Activated T-cell treated with anti-CD3 and anti-CD28 coated beads, Interleukin-2, amount 50 U/mL, for 1 hour (primary cell): ENCODE data around the gene LRRC15.

ENCODE experiments used
- DNase-seq: peaks from one replicate; pipeline ENCODE4 v3.0.0-alpha.2; 2020

Gene LRRC15

DNA sequence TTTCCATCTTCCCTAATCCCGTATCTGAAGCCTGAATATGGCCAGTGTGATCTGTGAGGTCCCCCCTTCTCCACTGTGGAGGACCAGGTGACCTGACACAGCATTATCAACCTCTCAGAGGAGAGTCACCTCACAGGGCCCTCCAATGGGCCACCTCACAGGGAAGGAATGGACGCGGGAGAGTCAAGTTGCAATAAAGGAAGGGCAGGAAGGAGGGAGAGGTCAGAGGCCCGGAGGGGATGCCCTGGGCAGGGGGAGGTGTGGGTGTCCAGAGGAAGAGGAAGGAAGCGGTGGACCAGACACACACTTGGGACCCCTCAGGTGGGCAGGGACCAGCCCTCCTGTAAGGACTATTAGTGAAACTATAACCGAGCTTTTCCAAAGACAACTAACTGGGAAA, 14.6 kb upstream of the LRRC15 start:
- no peak for DNase-seq

DNA sequence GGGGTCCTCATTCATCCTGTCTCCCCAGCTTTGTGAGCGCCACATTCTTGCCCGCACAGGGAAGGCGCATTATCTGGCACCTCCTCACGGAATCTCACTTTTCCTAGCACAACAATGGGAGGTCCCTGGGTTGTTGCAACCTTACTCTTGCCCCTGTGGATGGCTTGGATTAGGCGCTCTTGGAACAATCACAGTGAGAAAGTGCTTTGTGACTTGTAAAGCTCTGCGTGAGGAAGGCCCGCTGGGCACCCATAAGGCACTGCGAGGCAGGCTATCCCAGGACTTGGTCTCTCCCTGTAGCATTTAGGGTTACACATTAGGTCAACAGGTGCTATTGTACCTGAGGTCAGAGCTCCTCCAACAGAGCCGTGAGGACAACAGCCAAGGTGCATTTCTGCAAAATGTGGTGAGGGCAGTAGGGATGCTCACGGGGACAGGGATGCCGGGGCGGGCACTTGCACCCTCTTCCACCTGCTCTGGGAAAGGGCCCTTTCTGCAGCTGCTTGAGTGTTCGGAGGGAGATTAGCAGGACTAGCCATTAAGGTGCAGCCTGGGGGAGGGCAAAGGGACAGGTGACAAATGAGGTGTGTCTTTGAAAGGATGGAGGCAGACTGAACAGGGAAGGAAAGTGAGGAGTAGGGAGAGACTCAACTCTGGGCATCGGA, 13.9 kb upstream of the LRRC15 start:
- no peak for DNase-seq

- no peak for DNase-seq
Measured at GRCh38 chr3:194382892-194383223, 13.3 kb upstream of the LRRC15 start.

- no peak for DNase-seq
Measured at GRCh38 chr3:194382196-194382891, 12.8 kb upstream of the LRRC15 start.

DNA sequence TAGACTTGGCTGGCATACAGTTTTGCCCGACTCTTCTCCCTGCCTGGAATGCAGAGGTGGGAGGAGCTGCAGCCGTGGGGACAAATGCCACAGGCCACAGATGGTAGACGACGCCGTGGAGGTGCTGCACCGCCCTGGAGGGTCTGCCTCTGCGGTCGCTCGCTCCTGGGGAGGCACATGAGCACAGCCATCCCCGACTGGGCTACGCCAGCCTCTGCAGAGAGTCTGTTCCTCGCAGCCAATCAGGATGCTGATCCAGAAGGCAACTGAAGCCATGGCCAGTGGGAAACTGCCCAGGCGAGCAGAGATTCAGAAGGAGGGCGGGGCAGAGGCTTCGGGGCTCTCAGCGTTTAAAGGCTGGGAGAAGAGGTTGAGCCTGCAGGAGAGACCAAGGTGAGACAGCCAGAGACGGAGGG, 11.9 kb upstream of the LRRC15 start:
- no peak for DNase-seq

GRCh38 chr3:194380326-194380725, 10.8 kb upstream of the LRRC15 start:
- DNase-seq = no peak

- DNase-seq = no peak
Measured at GRCh38 chr3:194379651-194380050, 10.1 kb upstream of the LRRC15 start.

- DNase-seq = no peak
Measured at GRCh38 chr3:194379231-194379630, 9.7 kb upstream of the LRRC15 start.

DNA sequence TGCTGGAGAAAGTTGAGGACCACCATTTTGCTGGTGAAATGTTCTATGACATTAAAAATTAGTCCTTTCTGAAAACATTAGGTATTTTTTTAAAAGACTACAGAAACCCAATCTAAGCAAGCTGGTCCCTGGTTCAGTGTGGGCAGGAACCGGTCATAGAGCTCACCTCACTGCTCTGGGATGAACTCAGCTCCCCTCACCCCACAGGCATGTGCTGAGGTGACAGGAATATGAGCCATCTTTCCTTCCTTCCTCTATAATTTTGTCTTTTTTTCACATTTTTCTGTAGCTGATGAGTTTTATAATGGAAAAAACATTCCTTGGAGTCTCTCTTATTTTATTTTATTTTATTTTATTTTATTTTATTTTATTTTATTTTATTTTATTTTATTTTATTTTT, 8.2 kb upstream of the LRRC15 start:
- DNase-seq = no peak

GRCh38 chr3:194376241-194376560, 6.7 kb upstream of the LRRC15 start:
- no peak for DNase-seq

DNA sequence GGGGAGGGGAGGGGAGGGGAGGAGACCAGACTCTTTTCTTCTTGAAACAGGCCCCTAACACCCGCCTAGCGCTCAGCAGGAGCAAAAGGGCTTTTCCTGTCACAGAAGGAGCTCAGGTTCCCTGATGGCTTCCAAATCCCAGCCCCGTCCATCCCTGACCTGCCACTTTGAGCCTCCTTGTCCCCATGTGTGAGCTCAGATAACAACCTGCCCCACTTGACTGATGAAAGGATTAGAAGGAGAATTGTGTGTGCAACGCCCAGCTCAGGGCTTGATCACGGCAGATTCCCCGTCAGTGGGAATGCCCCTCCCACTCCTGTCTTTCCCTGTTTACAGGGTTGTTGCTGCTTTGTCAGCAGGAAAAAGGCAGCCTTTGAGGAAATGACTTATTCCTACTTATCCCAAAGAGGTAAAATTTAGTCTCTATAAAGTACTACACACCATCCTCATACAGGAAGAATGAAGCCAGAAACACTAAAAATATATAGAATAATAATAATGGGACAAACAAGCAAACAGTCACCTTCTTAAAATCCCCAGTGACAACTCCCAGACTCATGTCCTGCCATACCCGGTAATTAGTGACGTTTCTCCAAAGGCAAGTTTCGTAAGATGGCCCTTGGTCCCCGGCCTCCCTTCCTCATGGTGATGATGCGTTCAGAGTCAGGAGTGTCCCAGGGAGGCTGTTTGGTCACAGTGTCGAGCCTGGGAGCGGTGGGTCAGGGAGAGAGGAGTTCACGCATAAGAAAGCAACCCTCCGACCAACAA, 6.1 kb upstream of the LRRC15 start:
- DNase-seq = no peak

DNA sequence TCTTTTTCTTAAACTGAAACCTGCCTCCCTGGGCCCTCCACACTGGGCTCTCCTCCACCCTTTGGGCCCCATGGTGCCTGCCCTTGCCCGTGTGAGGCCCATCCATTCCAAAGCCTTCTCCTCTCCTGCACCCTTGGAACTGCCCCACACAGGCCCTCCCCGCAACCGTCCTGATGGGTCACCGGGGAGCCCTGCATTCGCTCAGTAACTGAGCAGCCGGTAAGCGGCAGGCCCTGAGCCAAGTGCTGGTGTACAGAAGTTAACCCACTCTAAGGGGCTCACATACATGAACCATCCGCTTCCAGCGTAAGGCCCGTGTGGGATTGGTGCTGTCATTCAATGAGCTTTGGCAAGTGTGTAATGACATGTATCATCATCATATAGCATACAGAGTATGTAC, 5.4 kb upstream of the LRRC15 start:
- no peak for DNase-seq

GRCh38 chr3:194373899-194374298, 4.4 kb upstream of the LRRC15 start:
- DNase-seq = no peak

- no peak for DNase-seq
Measured at GRCh38 chr3:194373028-194373427, 3.5 kb upstream of the LRRC15 start.

GRCh38 chr3:194370753-194371152, 1.2 kb upstream of the LRRC15 start:
- no peak for DNase-seq

DNA sequence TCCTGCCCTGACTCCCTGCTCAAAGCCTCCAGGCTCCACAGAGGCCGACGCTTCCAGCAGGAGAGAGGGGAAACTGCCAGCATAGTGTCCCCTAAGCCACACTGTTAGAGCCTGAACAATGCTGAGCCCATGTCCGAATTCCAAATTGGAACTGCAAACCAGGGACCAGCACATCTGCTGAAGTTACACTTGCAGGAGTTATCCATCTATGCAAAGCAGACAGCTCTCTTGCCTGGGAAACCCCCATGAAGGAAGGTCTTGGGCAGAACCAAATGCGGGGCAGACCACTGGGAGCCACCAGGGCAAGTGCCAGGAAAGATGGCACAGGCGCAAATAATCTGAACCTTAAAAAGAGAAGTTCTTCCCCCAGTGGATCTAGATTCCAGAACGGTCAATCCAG, 625 bp downstream of the LRRC15 start:
- DNase-seq = no peak

GRCh38 chr3:194367992-194368841, 1.3 kb downstream of the LRRC15 start:
- no peak for DNase-seq

DNA sequence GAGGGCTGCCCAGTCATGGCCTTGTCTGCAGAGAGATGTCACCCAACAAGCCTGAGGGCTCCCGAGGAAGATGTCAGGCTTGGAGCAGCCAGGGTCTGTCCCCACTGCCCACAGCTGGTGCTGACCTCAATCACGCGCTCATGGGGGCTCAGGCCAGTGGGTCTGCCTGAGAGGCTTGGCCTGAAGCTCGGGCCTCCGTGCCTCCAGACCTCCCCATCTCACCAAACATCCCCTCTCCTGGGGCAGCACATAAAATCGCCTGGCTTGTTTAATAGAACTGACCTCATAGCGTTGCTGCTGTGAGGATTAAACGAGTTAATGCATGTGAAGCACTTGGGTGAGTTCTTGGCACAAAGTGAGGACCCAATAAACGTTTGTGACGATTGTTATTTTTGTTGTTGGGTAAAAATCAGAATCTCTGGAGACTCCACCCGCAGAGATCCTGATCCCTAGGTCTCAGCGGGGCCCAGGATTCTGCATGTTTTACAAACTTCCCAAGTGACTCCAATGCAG, 3.5 kb downstream of the LRRC15 start:
- DNase-seq = no peak

DNA sequence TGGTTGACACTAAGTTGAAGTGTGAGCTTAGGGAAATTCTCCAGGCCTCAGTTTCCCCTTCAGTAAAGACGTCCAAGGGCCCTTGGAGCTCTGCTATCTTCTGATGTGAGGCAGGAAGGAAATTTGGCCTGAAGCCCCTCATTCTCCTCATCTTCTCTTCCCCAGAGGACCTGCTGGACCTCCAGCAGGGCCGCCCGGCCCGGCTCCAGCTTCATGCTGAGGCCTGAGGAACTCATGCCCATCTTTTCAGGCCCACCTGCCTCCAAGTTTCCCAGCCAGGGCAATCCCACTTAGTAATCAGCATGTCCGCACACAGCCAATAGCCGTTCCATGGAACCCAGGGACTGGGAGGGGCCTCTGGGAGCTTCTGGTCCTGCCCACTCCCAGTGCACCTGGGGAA, 4.0 kb downstream of the LRRC15 start:
- no peak for DNase-seq

DNA sequence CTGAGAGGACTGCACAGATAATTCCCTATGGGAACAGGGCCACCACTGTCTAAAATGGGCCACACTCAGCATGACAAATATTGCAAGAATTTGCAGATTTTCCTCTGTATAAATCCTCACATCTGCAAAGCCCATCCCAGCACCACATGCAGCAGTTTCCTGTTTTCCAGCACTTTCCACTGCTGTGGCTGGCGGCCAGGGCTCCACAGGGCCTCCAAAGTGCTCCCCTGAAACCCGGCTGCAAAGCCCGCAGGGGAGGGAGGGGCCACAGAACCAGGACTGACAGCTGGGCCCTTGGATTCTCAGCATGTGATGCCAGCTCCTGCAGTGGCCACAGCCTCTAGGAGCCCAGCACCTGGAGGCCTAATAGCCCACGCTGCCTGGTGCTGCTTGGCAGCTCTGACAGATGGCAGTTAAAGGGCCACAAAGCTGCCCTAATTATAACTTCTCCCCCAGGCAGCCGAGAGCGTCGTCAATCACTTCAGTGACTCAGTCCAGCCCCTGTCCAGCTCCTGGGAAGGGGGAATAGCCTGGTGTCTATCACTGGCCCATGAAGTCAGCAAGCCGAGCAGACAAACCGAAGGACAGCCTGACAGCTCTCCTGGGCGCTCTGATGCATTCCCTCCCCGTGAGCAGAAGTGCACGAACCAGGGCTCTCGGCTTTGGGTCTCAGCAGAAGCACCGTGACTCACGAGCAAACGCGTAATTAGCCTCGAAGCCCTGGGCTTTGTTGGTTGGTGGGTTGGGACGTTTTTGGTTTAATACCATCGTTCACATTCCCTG, 4.7 kb downstream of the LRRC15 start:
- DNase-seq = no peak

GRCh38 chr3:194364314-194364651, 5.3 kb downstream of the LRRC15 start:
- DNase-seq = no peak

DNA sequence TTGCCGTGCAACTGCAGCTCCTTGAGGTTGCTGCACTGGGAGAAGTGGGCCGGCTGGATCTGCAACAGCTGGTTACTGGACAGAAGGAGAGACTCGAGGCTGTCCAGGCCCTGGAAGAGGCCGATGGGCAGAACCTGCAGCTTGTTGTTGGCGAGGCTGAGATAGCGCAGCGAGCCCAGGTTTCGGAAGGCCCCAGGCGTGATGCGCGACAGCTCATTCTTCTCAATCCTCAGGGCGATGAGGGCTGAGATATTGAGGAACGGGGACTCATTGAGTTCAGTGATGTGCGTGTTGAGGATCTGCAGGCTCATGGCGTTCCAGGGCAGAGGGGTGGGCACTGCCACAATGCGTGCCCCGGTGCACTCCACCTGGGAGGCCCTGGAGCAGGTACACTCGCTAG, 9.0 kb downstream of the LRRC15 start:
- DNase-seq = no peak

DNA sequence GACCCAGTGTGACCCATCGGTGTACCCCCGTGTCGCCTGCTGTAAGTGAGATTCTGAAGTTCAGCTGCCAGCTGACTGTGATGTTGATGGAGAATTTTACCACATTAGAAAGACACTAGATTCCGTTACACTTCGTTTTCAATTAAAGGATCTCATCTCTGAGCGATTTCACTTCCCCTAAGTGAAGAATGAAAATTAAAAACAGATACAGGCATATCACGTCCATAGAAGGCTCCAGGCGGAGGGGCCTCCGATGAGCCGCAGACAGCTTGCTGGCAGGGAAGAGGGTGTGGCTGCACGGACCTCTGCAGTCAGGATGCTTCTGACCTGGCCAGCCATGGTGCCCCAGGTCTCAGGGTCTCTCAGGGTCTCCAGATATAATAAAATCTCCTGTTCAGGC, 11.9 kb downstream of the LRRC15 start:
- no peak for DNase-seq
